ENCODE results near the gene MRPS18A. TPM values are rescaled to one million over a fixed set of nuclear protein-coding genes. Genes with fewer than 3 reads are reported as not detected.

Gene MRPS18A
- total and polyA plus RNA-seq, 2 of the 13 experiments (the other 11 are each of a cell fraction or from before 2014, with no cell fraction given), result 87.8 to 89.1 TPM

DNA sequence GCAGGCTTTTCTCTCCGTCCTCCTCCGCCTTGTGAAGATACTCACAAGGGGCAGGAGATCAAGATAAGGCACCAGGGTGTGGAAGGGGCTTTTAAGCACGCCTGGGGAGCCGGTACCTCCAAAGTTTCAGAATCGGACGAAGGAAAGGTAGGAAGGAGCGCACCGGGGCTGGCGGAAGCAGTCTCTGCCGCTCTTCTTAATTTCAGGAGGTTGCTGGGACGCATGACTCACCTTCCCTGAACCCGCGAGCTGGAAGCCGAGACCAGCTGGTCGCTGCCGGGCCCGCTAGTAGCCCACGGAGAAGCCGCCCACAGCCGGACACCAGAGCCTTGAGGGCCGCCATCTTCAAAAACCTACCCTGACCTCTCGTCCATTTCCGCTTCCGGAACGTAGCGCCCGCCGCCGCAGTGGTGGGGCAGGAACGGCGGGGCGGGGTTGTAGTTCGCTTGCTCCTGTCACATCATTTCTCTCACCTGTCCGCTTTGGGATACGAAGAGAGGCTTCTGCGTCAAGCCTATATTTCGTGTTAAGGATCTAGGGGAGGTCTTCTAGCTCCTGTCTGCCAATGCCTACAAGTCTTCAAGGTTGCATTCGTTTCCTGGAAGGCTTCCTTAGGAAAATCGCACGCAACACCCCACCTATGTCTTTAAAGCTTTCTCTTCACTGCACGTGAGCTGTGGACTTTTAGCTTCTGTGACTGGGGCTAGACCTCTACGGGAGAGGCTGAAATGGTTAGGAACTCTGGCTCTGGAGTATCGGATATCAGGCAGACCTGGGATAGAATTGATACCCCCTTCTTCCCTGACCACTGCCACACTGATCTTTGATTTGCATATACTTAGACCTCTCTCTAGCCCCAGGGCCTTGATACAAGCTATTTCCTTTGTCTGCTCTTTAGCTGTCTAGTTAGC, at the start of gene MRPS18A (continued):
- TF ChIP-seq PHF21A (CRISPR knock-in tag; IDR thresholded peaks at IDR 0.05), result peak; percentile 26; the same call in 1 of the 2 replicates
- TF ChIP-seq PLSCR1 (CRISPR knock-in tag; IDR thresholded peaks at IDR 0.05; ENCODE audit: borderline replicate concordance), result no peak
- TF ChIP-seq JUNB (CRISPR knock-in tag; IDR thresholded peaks at IDR 0.05; ENCODE audit: borderline replicate concordance), result no peak
- no peak for TF ChIP-seq NFE2L2 (IDR thresholded peaks at IDR 0.05; ENCODE audit: low read length)
- TF ChIP-seq, protein P1, sequence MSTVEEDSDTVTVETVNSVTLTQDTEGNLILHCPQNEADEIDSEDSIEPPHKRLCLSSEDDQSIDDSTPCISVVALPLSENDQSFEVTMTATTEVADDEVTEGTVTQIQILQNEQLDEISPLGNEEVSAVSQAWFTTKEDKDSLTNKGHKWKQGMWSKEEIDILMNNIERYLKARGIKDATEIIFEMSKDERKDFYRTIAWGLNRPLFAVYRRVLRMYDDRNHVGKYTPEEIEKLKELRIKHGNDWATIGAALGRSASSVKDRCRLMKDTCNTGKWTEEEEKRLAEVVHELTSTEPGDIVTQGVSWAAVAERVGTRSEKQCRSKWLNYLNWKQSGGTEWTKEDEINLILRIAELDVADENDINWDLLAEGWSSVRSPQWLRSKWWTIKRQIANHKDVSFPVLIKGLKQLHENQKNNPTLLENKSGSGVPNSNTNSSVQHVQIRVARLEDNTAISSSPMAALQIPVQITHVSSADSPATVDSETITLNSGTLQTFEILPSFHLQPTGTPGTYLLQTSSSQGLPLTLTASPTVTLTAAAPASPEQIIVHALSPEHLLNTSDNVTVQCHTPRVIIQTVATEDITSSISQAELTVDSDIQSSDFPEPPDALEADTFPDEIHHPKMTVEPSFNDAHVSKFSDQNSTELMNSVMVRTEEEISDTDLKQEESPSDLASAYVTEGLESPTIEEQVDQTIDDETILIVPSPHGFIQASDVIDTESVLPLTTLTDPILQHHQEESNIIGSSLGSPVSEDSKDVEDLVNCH (CRISPR knock-in tag; IDR thresholded peaks at IDR 0.05), result 0 out of 2 replicates have a peak, but pooled peaks have one; percentile 41
- no peak for TF ChIP-seq CERS6 (CRISPR knock-in tag; IDR thresholded peaks at IDR 0.05)
- 0 out of 2 replicates have a peak, but pooled peaks have one; percentile 68 for TF ChIP-seq DNMT3B (CRISPR knock-in tag; conservative IDR thresholded peaks at IDR 0.05)
- TF ChIP-seq IKZF1 (IDR thresholded peaks at IDR 0.05), result no peak
- TF ChIP-seq, protein P2, sequence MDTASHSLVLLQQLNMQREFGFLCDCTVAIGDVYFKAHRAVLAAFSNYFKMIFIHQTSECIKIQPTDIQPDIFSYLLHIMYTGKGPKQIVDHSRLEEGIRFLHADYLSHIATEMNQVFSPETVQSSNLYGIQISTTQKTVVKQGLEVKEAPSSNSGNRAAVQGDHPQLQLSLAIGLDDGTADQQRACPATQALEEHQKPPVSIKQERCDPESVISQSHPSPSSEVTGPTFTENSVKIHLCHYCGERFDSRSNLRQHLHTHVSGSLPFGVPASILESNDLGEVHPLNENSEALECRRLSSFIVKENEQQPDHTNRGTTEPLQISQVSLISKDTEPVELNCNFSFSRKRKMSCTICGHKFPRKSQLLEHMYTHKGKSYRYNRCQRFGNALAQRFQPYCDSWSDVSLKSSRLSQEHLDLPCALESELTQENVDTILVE (CRISPR knock-in tag; IDR thresholded peaks at IDR 0.05), result peak; percentile 72
- no peak for TF ChIP-seq BRF2 (CRISPR knock-in tag; IDR thresholded peaks at IDR 0.05)
- 0 out of 2 replicates have a peak, but pooled peaks have one; percentile 25 for TF ChIP-seq ZNF12 (CRISPR knock-in tag; IDR thresholded peaks at IDR 0.05)
- no peak for TF ChIP-seq ZMYM2 (CRISPR knock-in tag; IDR thresholded peaks at IDR 0.05)
- TF ChIP-seq DPF2 (CRISPR knock-in tag; IDR thresholded peaks at IDR 0.05; ENCODE audit: borderline replicate concordance, low read depth), result no peak
- peak; percentile 49; the same call in 1 of the 2 replicates for TF ChIP-seq HCFC1 (IDR thresholded peaks at IDR 0.05; ENCODE audit: low read depth, low read length)
- TF ChIP-seq ELF4 (CRISPR knock-in tag; IDR thresholded peaks at IDR 0.05; ENCODE audit: borderline replicate concordance), result no peak
- peak; percentile 88 for TF ChIP-seq ERF (CRISPR knock-in tag; IDR thresholded peaks at IDR 0.05)
- 0 out of 2 replicates have a peak, but pooled peaks have one; percentile 34 for TF ChIP-seq SIX1 (CRISPR knock-in tag; IDR thresholded peaks at IDR 0.05; ENCODE audit: borderline replicate concordance)
- TF ChIP-seq, protein P3, sequence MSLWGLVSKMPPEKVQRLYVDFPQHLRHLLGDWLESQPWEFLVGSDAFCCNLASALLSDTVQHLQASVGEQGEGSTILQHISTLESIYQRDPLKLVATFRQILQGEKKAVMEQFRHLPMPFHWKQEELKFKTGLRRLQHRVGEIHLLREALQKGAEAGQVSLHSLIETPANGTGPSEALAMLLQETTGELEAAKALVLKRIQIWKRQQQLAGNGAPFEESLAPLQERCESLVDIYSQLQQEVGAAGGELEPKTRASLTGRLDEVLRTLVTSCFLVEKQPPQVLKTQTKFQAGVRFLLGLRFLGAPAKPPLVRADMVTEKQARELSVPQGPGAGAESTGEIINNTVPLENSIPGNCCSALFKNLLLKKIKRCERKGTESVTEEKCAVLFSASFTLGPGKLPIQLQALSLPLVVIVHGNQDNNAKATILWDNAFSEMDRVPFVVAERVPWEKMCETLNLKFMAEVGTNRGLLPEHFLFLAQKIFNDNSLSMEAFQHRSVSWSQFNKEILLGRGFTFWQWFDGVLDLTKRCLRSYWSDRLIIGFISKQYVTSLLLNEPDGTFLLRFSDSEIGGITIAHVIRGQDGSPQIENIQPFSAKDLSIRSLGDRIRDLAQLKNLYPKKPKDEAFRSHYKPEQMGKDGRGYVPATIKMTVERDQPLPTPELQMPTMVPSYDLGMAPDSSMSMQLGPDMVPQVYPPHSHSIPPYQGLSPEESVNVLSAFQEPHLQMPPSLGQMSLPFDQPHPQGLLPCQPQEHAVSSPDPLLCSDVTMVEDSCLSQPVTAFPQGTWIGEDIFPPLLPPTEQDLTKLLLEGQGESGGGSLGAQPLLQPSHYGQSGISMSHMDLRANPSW (CRISPR knock-in tag; IDR thresholded peaks at IDR 0.05; ENCODE audit: borderline replicate concordance), result no peak
- 0 out of 2 replicates have a peak, but pooled peaks have one; percentile 56 for TF ChIP-seq HDAC1 (CRISPR knock-in tag; IDR thresholded peaks at IDR 0.05)

All from HepG2 (cell line).